HFFc6 (cell line): ENCODE results near the gene EPN3. TPM values are rescaled to one million over a fixed set of nuclear protein-coding genes. Genes with fewer than 3 reads are reported as not detected.

Source experiments
- DNase-seq: peaks from one replicate; pipeline ENCODE4 v3.0.0-alpha.2; 2018
- H3K27ac Mint-ChIP-seq: 2 replicates; pipeline ENCODE4 v1.8.0; 2020; ENCODE audit warnings: mild to moderate bottlenecking, mixed read lengths
- H3K27me3 Mint-ChIP-seq: 2 replicates; pipeline ENCODE4 v1.8.0; 2021; ENCODE audit warnings: mild to moderate bottlenecking, moderate library complexity, mixed read lengths; ENCODE audit not compliant: insufficient read depth
- H3K36me3 Mint-ChIP-seq: 2 replicates; pipeline ENCODE4 v1.8.0; 2021; ENCODE audit warnings: low read depth, mixed read lengths
- H3K4me1 Mint-ChIP-seq: 2 replicates; pipeline ENCODE4 v1.8.0; 2020; ENCODE audit warnings: low read depth, mixed read lengths
- H3K4me3 Mint-ChIP-seq: 2 replicates; pipeline ENCODE4 v1.8.0; 2020; ENCODE audit warnings: mild to moderate bottlenecking, moderate library complexity, mixed read lengths
- H3K9me3 Mint-ChIP-seq: 2 replicates; pipeline ENCODE4 v1.8.0; 2020; ENCODE audit warnings: mild to moderate bottlenecking, mixed read lengths
- CTCF ChIP-seq: fragments of 200-600 bp; sonication (generic); IDR thresholded peaks from 2 replicates; pipeline ENCODE4 v1.5.0; 2021; ENCODE audit warnings: antibody characterized with exemption, mild to moderate bottlenecking
- total RNA-seq, 6 experiments: library from RNA; stranded (reverse); fragmentation: NEBNext Ultra II Directional; extraction: Animal tissue kit (Norgen Biotek cat#: 25700); gene quantifications; 2 replicates in 1 of 6; 3 replicates in 5 of 6; pipeline ENCODE4 v1.2.3, GENCODE V29; 2021

The EPN3 gene
- total RNA-seq, 6 experiments from 2014 or later = 0.05 TPM; not detected in 5

GRCh38 chr17:50513495-50513894 is 19.0 kb upstream of the EPN3 start:
- Mint-ChIP-seq H3K9me3 (no peaks in the 10 kb centered on the region), H3K4me3 (no peak overlapping the region), H3K36me3 (0 out of 2 replicates have a peak, but pooled peaks cover 4% of the 10 kb centered on the region), H3K27me3 (peaks cover 16% of the 10 kb centered on the region), H3K4me1 (peaks cover 35% of the 10 kb centered on the region), H3K27ac (no peak overlapping the region)
- no peak for TF ChIP-seq CTCF
- no peak for DNase-seq

- Mint-ChIP-seq H3K27ac (no peak overlapping the region), H3K36me3 (0 out of 2 replicates have a peak, but pooled peaks cover 4% of the 10 kb centered on the region), H3K4me3 (no peak overlapping the region), H3K4me1 (peaks cover 29% of the 10 kb centered on the region), H3K27me3 (peaks cover 15% of the 10 kb centered on the region), H3K9me3 (no peaks in the 10 kb centered on the region)
- TF ChIP-seq CTCF = no peak
- no peak for DNase-seq
These were observed 18.1 kb upstream of the EPN3 start for GRCh38 chr17:50514388-50514787.

GRCh38 chr17:50514936-50515702 is 17.4 kb upstream of the EPN3 start:
- no peak for TF ChIP-seq CTCF
- Mint-ChIP-seq H3K27me3 (peaks cover 15% of the 10 kb centered on the region), H3K4me1 (peaks cover 29% of the 10 kb centered on the region), H3K4me3 (no peak overlapping the region), H3K36me3 (0 out of 2 replicates have a peak, but pooled peaks cover 4% of the 10 kb centered on the region), H3K9me3 (no peaks in the 10 kb centered on the region), H3K27ac (no peak overlapping the region)
- DNase-seq = no peak

GRCh38 chr17:50517011-50517410 is 15.5 kb upstream of the EPN3 start:
- no peak for DNase-seq
- Mint-ChIP-seq H3K4me3 (no peak overlapping the region), H3K36me3 (0 out of 2 replicates have a peak, but pooled peaks cover 4% of the 10 kb centered on the region), H3K9me3 (no peaks in the 10 kb centered on the region), H3K27ac (no peak overlapping the region), H3K27me3 (peaks cover 27% of the 10 kb centered on the region), H3K4me1 (peaks cover 16% of the 10 kb centered on the region)
- no peak for TF ChIP-seq CTCF

- H3K27ac Mint-ChIP-seq = no peak overlapping the region
- TF ChIP-seq CTCF = no peak
- H3K36me3 Mint-ChIP-seq = 0 out of 2 replicates have a peak, but pooled peaks cover 4% of the 10 kb centered on the region
- peaks cover 30% of the 10 kb centered on the region for H3K27me3 Mint-ChIP-seq
- no peaks in the 10 kb centered on the region for H3K9me3 Mint-ChIP-seq
- H3K4me3 Mint-ChIP-seq = no peak overlapping the region
- no peak for DNase-seq
- H3K4me1 Mint-ChIP-seq = peaks cover 16% of the 10 kb centered on the region
These were observed 14.8 kb upstream of the EPN3 start for GRCh38 chr17:50517504-50518383.
